Brain microvascular endothelial cell (primary cell): ENCODE results near the gene IGFBP7.

Experiments
- DNase-seq: peaks from one replicate; pipeline ENCODE4 v3.0.0-alpha.2; 2020
- H3K27ac ChIP-seq: fragments of 250-450 bp; sonication (Bioruptor Pico); 2 replicates; pipeline ENCODE4 v1.5.1; 2020; ENCODE audit warnings: mild to moderate bottlenecking, moderate library complexity
- H3K27me3 ChIP-seq: fragments of 250-450 bp; sonication (Bioruptor Pico); replicated peaks from 2 replicates; pipeline ENCODE4 v1.5.1; 2020; ENCODE audit warnings: mild to moderate bottlenecking
- H3K36me3 ChIP-seq: fragments of 250-450 bp; sonication (Bioruptor Pico); replicated peaks from 2 replicates; pipeline ENCODE4 v1.5.1; 2020; ENCODE audit warnings: mild to moderate bottlenecking
- H3K4me3 ChIP-seq: 2 replicates; pipeline ENCODE4 v1.5.1; 2011; ENCODE audit warnings: low read depth, mild to moderate bottlenecking, control low read depth, low read length, moderate library complexity
- in situ Hi-C: cut with HindIII; loops from 2 replicates; pipeline ENCODE4 v1.10.0; 2017; ENCODE audit warnings: low sequenced_read_pairs, low pct_ligation_motif_present
- TF ChIP-seq, protein P1 (sequence below): IDR thresholded peaks from 2 replicates; pipeline ENCODE4 v1.5.1; 2011; ENCODE audit warnings: low read depth, mild to moderate bottlenecking, moderate library complexity, low read length, control low read depth, inconsistent platforms; ENCODE audit errors: missing control alignments

IGFBP7 gene

GRCh38 chr4:57086031-57086723 is 24.0 kb downstream of the IGFBP7 start:
- H3K36me3 ChIP-seq = peaks cover 50% of the 10 kb centered on the region
- in situ Hi-C loops = no loop called here
- no peak overlapping the region for H3K4me3 ChIP-seq
- DNase-seq = no peak
- TF ChIP-seq, protein P1, sequence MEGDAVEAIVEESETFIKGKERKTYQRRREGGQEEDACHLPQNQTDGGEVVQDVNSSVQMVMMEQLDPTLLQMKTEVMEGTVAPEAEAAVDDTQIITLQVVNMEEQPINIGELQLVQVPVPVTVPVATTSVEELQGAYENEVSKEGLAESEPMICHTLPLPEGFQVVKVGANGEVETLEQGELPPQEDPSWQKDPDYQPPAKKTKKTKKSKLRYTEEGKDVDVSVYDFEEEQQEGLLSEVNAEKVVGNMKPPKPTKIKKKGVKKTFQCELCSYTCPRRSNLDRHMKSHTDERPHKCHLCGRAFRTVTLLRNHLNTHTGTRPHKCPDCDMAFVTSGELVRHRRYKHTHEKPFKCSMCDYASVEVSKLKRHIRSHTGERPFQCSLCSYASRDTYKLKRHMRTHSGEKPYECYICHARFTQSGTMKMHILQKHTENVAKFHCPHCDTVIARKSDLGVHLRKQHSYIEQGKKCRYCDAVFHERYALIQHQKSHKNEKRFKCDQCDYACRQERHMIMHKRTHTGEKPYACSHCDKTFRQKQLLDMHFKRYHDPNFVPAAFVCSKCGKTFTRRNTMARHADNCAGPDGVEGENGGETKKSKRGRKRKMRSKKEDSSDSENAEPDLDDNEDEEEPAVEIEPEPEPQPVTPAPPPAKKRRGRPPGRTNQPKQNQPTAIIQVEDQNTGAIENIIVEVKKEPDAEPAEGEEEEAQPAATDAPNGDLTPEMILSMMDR = no peak
- H3K27me3 ChIP-seq = no peaks in the 10 kb centered on the region
- H3K27ac ChIP-seq = peak overlapping the region; percentile 61

GRCh38 chr4:57085278-57085677 is 24.9 kb downstream of the IGFBP7 start:
- TF ChIP-seq, protein P1 = no peak
- Histone ChIP-seq H3K27me3 (no peaks in the 10 kb centered on the region), H3K36me3 (peaks cover 46% of the 10 kb centered on the region), H3K27ac (peak overlapping the region; percentile 5), H3K4me3 (no peak overlapping the region)
- in situ Hi-C loops = no loop called here
- no peak for DNase-seq

GRCh38 chr4:57084360-57084759 is 25.8 kb downstream of the IGFBP7 start:
- TF ChIP-seq, protein P1 = no peak
- Histone ChIP-seq H3K36me3 (peaks cover 40% of the 10 kb centered on the region), H3K27ac (peak overlapping the region; percentile 92), H3K27me3 (no peaks in the 10 kb centered on the region), H3K4me3 (no peak overlapping the region)
- in situ Hi-C loops = no loop called here
- DNase-seq = no peak

DNA sequence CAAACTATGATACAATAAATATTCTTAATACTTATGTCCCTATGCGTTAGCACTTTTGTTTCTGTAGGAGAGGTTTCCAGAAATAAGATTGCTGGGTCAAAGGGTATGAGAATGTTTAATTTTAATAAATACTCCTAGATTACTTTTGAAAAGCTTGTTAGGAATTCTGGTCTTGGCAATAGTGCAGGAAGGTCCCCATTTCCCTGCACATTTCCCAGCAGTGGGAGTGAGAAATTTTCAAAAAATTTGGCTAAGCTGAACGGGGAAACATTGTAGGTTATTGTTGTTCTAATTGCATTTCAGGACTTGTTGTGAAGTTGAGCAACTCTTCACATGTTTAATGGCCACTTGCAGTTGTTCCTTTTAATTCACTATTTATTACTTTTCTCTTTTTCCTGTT is 27.1 kb downstream of the IGFBP7 start:
- Histone ChIP-seq H3K27me3 (no peaks in the 10 kb centered on the region), H3K4me3 (no peak overlapping the region), H3K27ac (peak overlapping the region; percentile 92), H3K36me3 (peaks cover 35% of the 10 kb centered on the region)
- in situ Hi-C loops = no loop called here
- DNase-seq = no peak
- TF ChIP-seq, protein P1 = no peak

- Histone ChIP-seq H3K27ac (peak overlapping the region; percentile 92), H3K36me3 (peaks cover 35% of the 10 kb centered on the region), H3K27me3 (no peaks in the 10 kb centered on the region), H3K4me3 (no peak overlapping the region)
- TF ChIP-seq, protein P1 = no peak
- no peak for DNase-seq
- in situ Hi-C loops = no loop called here
Observed at GRCh38 chr4:57081651-57082621, 28.2 kb downstream of the IGFBP7 start.
